Measurements from ENCODE around the gene PARP14. TPM values are rescaled to one million over a fixed set of nuclear protein-coding genes. Genes with fewer than 3 reads are reported as not detected.
"Not testable (repeated sequence)": the region's sequence is repeated elsewhere in the genome, so short reads cannot be mapped to it uniquely, and the experiment has no call there.

The PARP14 gene
- total RNA-seq, 1 experiment from 2014 or later = 60.5 TPM

- DNase-seq (ENCODE audit: low spot score) = no peak
Measured at GRCh38 chr3:122716667-122717066, 36.0 kb downstream of the PARP14 start.

DNA sequence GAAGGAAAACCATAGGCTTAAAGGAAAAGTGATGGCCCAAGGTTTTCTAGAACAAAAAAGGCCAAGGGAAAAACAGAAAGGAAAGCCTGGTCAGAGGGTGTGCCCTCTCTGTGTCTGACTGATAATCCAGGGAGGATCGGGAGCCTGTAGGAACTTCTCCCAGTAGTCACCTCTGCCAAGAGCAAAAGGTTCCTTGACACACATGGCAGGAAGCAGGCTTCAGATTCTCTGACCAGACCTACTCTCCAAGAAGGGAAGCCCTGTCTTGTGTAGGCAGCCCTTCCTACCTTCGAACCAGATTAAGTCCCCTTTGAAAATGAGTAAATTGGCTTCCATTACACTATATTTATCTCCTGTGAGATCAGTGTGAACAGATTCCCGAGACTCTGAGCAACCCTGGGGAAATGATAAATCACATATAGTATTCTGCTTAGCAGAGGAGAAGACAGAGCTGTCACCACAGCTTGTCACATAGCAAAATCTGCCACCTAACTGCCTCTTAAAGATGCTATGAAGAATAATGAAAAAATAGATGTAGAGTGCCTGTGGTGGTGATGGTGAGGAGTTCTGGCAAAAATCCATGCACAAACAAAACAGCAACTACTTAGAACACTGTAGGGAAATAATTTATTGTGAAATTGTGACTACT, 38.8 kb downstream of the PARP14 start:
- DNase-seq (ENCODE audit: low spot score) = no peak

DNA sequence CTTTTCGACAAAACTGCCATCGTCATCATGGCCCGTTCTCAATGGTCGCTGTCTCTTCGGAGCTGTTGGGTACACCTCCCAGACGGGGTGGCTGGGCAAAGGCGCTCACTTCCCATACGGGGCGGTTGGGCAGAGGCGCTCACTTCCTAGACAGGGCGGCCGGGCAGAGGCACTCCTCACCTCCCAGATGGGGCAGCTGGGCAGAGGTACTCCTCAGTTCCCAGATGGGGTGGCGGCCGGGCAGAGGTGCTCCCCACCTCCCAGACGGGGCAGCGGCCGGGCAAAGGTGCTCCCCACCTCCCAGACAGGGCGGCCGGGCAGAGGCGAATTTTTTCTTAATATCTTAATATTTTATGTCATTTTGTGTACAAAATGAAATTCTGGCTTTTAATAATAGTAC, 44.5 kb downstream of the PARP14 start:
- DNase-seq (ENCODE audit: low spot score) = no peak

DNA sequence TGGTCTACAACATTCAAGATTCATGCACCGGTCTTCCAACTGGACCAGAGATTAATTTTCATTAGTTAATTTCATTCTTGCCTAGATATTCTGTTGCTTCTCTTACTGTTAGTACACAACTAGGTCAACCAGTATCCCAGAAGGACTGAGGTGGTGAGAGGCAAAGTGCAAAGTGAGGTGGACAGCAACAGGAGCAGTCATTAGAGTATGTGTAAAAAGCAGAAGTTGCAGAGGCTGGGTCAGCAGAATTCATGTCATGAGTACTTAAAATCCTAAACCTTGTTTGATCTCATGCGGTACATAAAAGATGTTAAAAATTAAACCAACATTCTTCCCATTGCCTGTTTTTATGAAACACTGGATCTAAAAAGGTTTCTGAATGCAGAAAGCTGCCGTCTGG, 46.7 kb downstream of the PARP14 start:
- no peak for DNase-seq (ENCODE audit: low spot score)

- no peak for DNase-seq (ENCODE audit: low spot score)
Measured at GRCh38 chr3:122727766-122728165, 47.1 kb downstream of the PARP14 start.

- DNase-seq (ENCODE audit: low spot score) = no peak
Measured at GRCh38 chr3:122728186-122728585, 47.5 kb downstream of the PARP14 start.

DNA sequence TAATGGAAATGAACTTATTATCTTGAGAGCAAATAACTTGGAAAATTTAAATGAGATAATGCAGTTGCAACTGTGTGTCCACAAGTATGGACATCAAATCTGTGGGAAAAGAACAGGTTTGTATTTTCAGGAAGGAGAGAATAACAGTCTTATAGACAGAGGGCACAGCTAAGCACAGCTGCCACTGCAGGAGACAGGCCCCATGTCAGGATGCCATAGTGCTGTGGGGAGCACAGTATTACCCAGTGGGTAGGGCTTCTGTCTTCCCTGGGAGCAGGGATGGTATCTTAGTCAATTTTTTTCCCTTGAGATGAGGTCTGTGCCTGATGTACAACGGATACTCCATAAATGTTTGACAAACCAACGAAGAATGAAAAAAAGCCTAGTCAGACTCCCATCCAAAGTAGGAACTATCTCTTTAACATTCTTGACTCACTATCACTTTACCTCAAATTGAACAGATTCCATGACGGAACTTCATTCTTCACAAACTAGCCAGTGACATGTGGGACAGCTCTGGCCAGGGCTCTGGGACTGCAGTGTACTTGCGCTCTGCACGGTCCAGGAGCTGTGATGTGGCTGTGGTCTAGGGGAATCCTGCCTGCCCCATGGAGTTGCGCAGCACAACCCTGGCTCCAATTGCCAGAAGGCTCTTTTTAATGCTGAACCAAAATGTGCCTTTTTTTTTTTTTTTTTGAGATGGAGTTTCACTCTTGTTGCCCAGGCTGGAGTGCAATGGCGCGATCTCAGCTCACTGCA, 48.3 kb downstream of the PARP14 start:
- DNase-seq (ENCODE audit: low spot score) = no peak

GRCh38 chr3:122730240-122730639, 49.6 kb downstream of the PARP14 start:
- DNase-seq (ENCODE audit: low spot score) = no peak

- DNase-seq (ENCODE audit: low spot score) = not testable (repeated sequence)
Measured at GRCh38 chr3:122732682-122733525, 52.3 kb downstream of the PARP14 start.

DNA sequence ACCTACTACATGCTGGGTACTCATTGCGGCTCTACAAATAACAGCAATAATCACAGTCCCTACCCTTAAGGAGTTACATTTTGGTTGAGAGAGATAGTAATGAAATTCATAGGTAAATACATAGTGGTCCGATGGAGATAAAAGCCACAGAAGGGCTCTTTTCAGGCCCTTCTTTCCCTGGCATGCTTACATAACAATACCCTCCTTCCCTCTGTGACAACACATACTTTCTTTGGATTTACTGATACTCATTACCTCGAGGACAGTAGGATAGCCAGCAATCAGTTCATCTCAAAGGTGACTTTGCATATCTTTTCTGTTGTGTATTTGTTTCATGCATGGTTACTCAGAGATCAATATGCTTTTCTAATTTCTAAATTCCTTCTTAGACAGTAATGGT, 58.5 kb downstream of the PARP14 start:
- no peak for DNase-seq (ENCODE audit: low spot score)

DNA sequence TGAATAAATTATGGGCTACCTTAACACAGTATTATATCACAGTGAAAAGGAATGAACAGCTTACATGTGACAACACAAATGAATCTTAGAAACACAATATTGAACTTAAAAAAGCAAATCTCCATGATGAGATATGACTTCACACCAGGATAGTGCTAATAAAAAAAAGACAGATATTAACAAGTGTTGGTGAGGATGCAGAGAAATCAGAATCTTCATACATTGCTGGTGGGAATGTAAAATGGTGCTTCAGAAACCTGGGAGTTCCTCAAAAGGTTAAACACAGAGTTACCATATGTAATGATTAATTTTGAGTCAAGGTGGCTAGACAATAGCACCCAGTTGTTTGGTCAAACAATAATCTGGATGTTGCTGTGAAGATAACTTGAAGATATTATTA, 61.6 kb downstream of the PARP14 start:
- no peak for DNase-seq (ENCODE audit: low spot score)

DNA sequence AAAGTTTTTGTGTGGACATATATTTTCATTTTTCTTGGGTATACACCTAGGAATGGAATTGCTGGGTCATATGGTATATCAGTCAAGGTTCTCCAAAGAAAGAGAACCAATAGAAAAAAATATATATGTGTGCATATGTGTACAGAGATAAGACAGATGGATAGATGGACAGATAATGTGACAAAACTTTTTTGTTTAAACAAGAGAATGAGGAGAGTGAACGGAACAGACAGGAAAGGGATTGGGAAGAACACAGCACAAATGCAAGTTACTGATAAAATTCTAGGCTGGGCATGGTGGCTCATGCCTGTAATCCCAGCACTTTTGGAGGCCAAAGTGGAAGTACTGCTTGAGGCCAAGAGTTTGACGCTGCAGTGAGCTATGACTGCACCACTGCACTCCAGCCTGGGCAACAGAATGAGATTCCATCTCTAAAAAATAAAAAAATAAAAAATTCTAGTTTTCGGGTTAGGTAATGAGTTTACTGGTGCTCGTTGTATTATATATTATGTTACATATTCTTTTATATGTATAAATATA, 63.0 kb downstream of the PARP14 start:
- no peak for DNase-seq (ENCODE audit: low spot score)

DNA sequence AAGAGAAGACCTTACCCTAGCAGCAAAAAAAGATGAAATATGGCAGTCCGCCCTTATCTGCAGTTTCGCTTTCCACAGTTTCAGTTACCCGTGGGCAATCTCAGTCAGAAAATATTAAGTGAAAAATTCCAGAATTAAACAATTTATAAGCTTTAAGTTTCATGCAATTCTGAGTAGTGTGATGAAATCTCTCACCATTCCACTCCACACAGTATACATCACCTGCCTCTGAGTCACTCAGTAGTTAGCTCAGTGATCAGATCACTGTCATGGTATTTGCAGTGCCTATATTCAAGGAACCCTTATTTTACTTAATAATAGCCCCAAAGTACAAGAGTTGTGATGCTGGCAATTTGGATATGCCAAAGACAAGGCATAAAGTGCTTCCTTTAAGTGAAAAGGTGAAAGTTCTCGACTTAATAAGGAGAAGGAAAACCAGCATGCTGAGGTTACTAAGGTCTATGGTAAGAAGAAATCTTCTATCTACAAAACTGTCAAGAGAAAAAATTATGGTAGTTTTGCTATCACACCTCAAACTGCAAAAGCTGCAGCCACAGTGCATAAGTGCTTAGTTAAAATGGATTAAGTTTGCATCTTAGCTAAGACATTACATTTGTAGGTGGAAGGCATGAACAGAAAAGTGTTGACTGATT, 64.9 kb downstream of the PARP14 start:
- no peak for DNase-seq (ENCODE audit: low spot score)

GRCh38 chr3:122747295-122747694, 66.7 kb downstream of the PARP14 start:
- not testable (repeated sequence) for DNase-seq (ENCODE audit: low spot score)

- no peak for DNase-seq (ENCODE audit: low spot score)
Measured at GRCh38 chr3:122748347-122748746, 67.7 kb downstream of the PARP14 start.

DNA sequence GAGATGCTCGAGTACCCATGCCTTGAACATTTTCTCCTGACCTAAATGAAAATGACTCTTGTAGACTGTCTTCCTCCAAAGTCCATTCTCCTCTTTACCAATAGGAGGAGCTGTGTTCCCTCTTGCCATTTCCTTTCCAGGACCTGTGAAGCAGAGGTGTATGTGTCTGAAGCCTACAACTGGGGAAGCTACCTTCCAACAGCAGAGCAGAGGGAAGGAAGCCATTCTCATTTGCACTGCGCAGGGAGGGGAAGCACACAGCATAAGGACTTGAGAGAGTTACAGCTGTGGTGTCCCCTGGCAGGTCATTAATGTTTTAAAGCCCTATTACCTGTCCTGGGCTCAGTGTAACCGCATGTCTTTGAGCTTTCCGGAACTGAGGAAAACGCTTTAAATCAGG, 74.3 kb downstream of the PARP14 start:
- DNase-seq (ENCODE audit: low spot score) = peak; percentile 61

DNA sequence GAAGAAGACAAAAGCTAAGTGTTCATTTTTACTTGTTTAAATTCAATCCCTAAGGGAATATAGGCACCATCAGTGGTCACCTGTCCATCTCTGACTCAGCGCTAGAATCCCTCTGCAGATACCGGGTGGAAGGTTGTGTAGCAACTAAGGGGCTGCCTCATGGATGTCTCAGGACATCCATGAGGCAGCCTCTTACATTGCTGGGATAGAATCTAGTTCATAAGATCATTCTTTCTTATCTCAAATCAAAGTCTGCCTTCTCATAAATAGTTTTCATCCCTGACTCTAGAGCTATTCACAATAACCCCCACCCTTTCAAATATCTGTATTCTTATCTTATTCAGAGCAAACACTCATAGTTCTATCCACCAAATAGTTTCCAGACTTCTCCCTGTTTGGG, 74.9 kb downstream of the PARP14 start:
- DNase-seq (ENCODE audit: low spot score) = no peak

- no peak for DNase-seq (ENCODE audit: low spot score)
Measured at GRCh38 chr3:122758877-122759560, 78.4 kb downstream of the PARP14 start.

DNA sequence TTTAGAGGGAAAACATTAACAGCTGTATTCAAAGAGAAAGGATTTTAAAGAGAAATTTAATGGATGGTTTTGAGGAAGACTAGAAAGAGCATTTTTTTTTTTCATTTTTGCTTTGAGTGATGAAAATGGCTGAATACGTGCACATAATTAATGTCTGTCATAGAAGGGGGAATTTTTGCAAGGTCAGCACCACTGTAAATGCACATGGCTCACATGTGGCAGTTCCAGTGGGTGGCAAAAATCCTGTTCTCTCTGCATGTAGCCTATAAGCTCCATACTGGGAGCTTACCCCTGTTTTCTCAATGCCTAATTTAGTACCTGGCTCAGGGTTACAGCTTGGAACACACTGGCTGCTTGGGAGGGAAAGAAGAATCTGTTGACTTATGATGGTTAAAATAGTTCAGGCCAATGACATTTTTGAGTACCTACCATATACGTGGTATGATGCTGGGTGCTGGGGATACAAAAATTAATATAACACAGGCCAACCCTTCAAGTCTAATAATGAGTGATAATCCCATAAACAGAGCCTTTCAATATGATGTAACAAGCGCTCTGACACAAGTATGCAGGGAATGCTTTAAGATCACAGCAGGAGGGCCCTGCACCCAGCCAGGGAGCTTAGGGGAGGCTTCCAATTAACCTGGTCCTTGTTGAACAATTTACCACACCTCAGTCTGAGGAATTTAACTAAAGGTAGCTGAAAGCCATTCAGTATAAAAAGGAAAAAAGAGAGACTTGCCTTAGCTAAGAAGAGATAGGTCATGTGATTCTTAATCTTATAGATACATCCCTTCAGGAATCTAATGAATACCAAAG, 80.0 kb downstream of the PARP14 start:
- DNase-seq (ENCODE audit: low spot score) = no peak

- DNase-seq (ENCODE audit: low spot score) = no peak
Measured at GRCh38 chr3:122766430-122766829, 85.8 kb downstream of the PARP14 start.
